ENCODE data around the gene FAM13B.

Gene FAM13B

DNA sequence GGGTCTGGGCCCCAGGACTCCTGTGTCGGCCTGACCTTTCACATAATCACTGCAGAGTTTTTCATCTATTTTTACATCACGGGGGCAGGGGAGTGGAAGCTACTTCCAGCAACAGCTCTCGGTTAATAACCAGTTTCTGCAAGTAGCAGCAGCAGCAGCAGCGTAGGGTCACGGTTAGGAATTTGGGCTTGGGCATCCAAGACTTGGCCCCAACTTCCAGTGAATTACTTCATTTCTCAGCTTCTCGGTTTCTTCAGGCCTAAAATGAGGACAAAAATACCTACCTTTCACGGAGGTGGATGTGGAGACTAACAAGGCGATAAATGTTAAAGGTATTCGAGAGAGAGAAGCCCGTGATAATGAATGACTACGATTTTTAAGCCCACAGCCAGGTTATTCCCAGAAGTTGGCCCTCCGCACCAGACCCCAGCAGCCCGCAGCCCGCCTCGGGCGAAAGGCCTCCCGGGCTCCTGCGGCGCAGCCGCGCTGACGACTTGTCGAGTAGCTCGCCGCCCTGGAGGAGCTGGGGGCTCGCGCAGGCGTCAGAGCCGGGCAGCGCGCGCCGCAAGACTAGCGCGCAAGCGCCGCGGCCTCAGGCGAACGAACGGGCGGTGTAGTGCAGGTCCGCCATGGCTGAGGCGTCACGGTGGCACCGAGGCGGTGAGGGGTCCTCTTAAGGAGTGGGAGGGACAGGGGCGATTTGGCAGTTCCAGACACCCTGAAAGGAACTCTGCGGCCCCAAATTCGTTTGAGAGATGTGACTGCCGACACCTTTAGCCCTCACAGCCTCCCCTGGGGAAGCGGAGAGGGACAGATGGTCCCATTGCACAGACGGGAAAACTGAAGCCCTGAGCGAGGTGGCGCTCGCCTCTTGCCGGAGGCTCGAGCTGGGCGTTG, 143.8 kb downstream of the FAM13B start, which contains the start of gene PKD2L2:
PKD2L2 (plus strand) TSS at position 595 of the 897 bp plus-strand sequence; CDS start at position 630, 35 bp downstream.
- TF ChIP-seq, protein P1, sequence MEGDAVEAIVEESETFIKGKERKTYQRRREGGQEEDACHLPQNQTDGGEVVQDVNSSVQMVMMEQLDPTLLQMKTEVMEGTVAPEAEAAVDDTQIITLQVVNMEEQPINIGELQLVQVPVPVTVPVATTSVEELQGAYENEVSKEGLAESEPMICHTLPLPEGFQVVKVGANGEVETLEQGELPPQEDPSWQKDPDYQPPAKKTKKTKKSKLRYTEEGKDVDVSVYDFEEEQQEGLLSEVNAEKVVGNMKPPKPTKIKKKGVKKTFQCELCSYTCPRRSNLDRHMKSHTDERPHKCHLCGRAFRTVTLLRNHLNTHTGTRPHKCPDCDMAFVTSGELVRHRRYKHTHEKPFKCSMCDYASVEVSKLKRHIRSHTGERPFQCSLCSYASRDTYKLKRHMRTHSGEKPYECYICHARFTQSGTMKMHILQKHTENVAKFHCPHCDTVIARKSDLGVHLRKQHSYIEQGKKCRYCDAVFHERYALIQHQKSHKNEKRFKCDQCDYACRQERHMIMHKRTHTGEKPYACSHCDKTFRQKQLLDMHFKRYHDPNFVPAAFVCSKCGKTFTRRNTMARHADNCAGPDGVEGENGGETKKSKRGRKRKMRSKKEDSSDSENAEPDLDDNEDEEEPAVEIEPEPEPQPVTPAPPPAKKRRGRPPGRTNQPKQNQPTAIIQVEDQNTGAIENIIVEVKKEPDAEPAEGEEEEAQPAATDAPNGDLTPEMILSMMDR (IDR thresholded peaks at IDR 0.05) = no peak
- peak within 1 kb of the TSS; percentile 54 for H3K27ac ChIP-seq

GRCh38 chr5:137888466-137888862, 144.4 kb downstream of the FAM13B start:
- no peaks in the 10 kb centered on the region for H3K9me3 ChIP-seq (ENCODE audit: control insufficient read depth, low read length)
- no peaks in the 10 kb centered on the region for H3K36me3 ChIP-seq (ENCODE audit: control insufficient read depth, insufficient read depth, low read length)
- H3K9ac ChIP-seq = no peak overlapping the region

More for the DNA sequence above, 143.8 kb downstream of the FAM13B start, which contains the start of gene PKD2L2:
- Histone ChIP-seq H3K36me3 (ENCODE audit: control insufficient read depth, insufficient read depth, low read length) (no peaks in the 10 kb centered on the region), H3K4me2 (ENCODE audit: low read length) (no peak within 1 kb of the TSS), H2AFZ (peak within 1 kb of the TSS; percentile 48), H3K27me3 (ENCODE audit: control insufficient read depth, insufficient read depth, low read length) (no peaks in the 10 kb centered on the region), H3K9ac (no peak within 1 kb of the TSS), H3K9me3 (ENCODE audit: control insufficient read depth, low read length) (no peaks in the 10 kb centered on the region), H3K79me2 (no peaks in the 10 kb centered on the region), H3K4me1 (peaks cover 18% of the 10 kb centered on the region), H3K4me3 (ENCODE audit: low read depth, low read length) (no peak within 1 kb of the TSS)

More at GRCh38 chr5:137888466-137888862, 144.4 kb downstream of the FAM13B start:
- Histone ChIP-seq H3K27ac (peak overlapping the region; percentile 54), H3K4me1 (peaks cover 18% of the 10 kb centered on the region), H3K4me2 (ENCODE audit: low read length) (no peak overlapping the region), H3K79me2 (no peaks in the 10 kb centered on the region), H3K27me3 (ENCODE audit: control insufficient read depth, insufficient read depth, low read length) (no peaks in the 10 kb centered on the region), H3K4me3 (ENCODE audit: low read depth, low read length) (no peak overlapping the region), H2AFZ (peak overlapping the region; percentile 48)
- TF ChIP-seq, protein P1 (IDR thresholded peaks at IDR 0.05) = no peak
